ENCODE results near the gene PEX13.
"Not testable (repeated sequence)": the region's sequence is repeated elsewhere in the genome, so short reads cannot be mapped to it uniquely, and the experiment has no call there.

Gene PEX13

GRCh38 chr2:61009355-61009754 lies 8.2 kb upstream of the PEX13 start:
- DNase-seq, result no peak

GRCh38 chr2:61011678-61012077 lies 5.8 kb upstream of the PEX13 start:
- no peak for DNase-seq

GRCh38 chr2:61012303-61012702 lies 5.2 kb upstream of the PEX13 start:
- DNase-seq, result peak; percentile 39

GRCh38 chr2:61013382-61013781 lies 4.1 kb upstream of the PEX13 start:
- DNase-seq, result no peak

- no peak for DNase-seq
Observed at GRCh38 chr2:61014763-61015162, 2.8 kb upstream of the PEX13 start.

GRCh38 chr2:61015976-61016375 lies 1.5 kb upstream of the PEX13 start:
- DNase-seq, result no peak

- peak; percentile 56 for DNase-seq
Observed at GRCh38 chr2:61016392-61017002, 1.0 kb upstream of the PEX13 start.

- DNase-seq, result peak; percentile 81
Observed at GRCh38 chr2:61017003-61017555, 441 bp upstream of the PEX13 start.

- peak; percentile 1 for DNase-seq
Observed at GRCh38 chr2:61018318-61018755, 817 bp downstream of the PEX13 start.

GRCh38 chr2:61018798-61019197 lies 1.3 kb downstream of the PEX13 start:
- no peak for DNase-seq

GRCh38 chr2:61021228-61021660 lies 3.7 kb downstream of the PEX13 start:
- no peak for DNase-seq

GRCh38 chr2:61023670-61024069 lies 6.2 kb downstream of the PEX13 start:
- DNase-seq, result no peak

GRCh38 chr2:61029533-61029932 lies 12.0 kb downstream of the PEX13 start:
- no peak for DNase-seq

- not testable (repeated sequence) for DNase-seq
Observed at GRCh38 chr2:61034592-61034991, 17.1 kb downstream of the PEX13 start.

GRCh38 chr2:61036643-61037042 lies 19.1 kb downstream of the PEX13 start:
- not testable (repeated sequence) for DNase-seq

- no peak for DNase-seq
Observed at GRCh38 chr2:61042807-61043206, 25.3 kb downstream of the PEX13 start.

- DNase-seq, result peak; percentile 11
Observed at GRCh38 chr2:61044636-61045035, 27.1 kb downstream of the PEX13 start.

GRCh38 chr2:61045226-61045625 lies 27.7 kb downstream of the PEX13 start:
- no peak for DNase-seq

GRCh38 chr2:61045999-61046398 lies 28.5 kb downstream of the PEX13 start:
- DNase-seq, result no peak

GRCh38 chr2:61055557-61055956 lies 38.0 kb downstream of the PEX13 start:
- DNase-seq, result peak; percentile 1

- no peak for DNase-seq
Observed at GRCh38 chr2:61057562-61057961, 40.0 kb downstream of the PEX13 start.

GRCh38 chr2:61059382-61059781 lies 41.9 kb downstream of the PEX13 start:
- no peak for DNase-seq

- peak; percentile 84 for DNase-seq
Observed at GRCh38 chr2:61065714-61066709, 48.5 kb downstream of the PEX13 start, which contains the start of gene SANBR. Gene SANBR (plus strand): TSS chr2:61065871. CDS start chr2:61070351, 4,480 bp downstream.

- no peak for DNase-seq
Observed at GRCh38 chr2:61074100-61074499, 56.6 kb downstream of the PEX13 start.
